GM19023 (cell line): ENCODE data around the gene RIN3.
"Not testable (repeated sequence)": the region's sequence is repeated elsewhere in the genome, so short reads cannot be mapped to it uniquely, and the experiment has no call there.

Source experiments
- ATAC-seq: cut with Tn5 transposase; IDR thresholded peaks from one replicate; pipeline ENCODE4 v1.9.1; 2021; ENCODE audit warnings: mild to moderate bottlenecking, moderate library complexity; ENCODE audit not compliant: unreplicated experiment

RIN3 gene

DNA sequence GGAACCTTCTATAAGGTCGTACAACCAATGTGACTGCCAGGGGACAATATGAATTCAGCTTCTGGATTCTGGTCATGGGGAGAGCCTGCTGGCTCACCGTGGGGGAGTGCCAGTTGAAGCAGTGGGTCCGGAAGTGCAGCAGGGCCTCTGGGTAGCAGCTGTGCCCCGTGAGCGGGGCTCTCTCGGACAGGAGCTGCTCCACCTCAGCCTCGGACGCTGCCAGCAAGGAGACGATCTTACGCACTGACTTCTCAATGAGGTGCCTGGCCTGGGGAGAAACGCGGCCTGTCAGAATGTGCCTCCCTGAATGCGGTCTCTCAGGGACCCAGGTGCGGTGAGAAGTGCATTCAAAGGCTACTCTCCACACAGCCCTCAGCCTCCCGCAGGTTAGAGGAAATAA, 192.8 kb downstream of the RIN3 start:
- ATAC-seq = no peak

DNA sequence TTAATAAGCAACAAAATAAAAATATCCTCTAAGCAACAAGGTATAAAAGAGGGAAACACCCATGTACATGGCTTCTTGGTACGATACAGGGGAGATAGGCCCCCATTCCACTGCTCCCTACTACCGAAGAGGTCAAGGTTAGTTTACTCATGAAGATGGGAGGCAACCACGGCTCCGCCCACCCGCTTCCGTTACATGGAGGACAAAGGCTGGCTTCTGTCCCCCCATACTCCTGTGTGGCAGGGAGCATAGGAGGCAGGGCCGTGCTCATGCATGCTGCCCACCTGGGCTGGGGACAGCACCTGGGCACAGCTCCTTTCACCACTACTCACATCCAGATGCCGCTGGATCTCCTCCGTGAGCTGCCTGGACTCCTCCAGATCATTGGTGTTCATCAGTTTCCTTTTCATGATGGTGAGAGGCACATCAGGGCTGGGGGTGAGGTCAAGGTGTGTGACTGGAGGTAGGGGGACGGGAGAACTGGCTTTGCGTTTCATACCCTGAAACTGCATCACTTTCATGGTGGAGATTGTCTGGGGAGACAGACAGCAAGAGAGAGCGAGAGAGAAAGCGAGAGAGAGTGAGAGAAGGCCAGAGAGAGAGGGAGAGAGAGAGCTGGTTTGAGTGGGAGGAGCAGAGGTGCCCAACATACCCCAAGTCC, 195.9 kb downstream of the RIN3 start:
- no peak for ATAC-seq

DNA sequence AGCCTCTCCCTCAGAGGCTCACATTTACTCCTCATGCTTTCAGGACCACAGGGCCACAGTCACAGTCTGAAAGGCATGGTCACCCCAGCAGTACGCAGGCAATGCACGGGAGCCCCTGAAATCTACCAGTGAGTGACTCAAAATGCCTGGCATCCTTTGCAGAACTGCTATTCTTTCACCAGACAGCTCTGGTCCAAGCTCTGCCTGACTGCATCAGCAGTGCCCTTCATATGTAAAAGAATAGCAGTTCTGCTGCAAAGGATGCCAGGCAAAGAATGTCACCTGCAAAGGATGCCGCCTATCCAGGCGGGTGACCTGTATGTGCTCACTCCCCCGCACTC, 196.4 kb downstream of the RIN3 start:
- no peak for ATAC-seq

DNA sequence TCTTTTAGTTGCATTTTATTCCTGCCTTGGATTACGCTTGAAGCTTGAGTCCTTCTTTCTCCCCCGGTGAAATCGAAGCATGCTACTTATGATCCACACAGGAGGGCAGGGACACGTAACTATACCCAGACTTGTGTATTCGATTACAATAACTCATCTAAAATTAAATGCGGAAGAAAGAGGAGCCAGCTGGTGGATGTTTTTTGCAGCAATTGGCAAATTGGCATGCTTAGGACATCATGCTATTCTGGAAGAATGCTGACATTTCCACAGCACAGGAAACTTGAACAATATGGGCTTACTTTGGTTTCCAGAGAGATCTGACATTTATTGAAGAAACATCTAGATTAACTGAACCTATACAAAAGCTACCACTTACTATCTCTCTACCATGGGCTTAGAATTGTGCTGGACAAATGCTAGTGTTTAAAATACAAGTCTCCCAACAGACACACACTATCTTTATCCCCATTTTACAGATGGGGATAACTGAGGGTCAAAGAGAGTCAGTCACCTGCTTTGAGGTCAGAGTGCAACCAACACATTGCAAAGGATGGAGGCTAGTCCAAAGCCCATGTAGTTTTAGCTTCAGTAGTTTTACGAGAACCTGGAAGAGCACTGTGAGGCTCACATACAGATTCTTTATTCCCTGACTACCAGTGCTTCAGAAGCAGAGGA, 198.5 kb downstream of the RIN3 start:
- no peak for ATAC-seq

DNA sequence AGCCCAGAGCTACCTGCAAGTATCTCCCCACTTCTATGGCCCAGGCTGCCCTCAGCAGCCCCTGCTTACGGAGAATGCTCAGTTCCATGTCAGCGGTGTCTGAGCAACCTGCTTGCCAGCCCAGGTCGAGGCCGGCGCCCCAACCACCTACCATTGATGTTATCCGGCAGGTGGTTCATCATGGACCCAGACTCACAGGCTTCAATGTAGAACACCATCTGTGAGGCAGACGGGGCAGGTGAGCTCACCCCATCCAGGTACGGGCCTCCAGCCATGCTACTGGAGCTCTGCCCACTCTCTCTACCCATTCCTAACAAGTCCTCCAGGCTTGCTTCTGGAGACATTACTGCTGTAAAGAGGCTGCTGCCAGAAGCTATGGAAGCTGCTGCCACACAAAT, 199.1 kb downstream of the RIN3 start:
- no peak for ATAC-seq

DNA sequence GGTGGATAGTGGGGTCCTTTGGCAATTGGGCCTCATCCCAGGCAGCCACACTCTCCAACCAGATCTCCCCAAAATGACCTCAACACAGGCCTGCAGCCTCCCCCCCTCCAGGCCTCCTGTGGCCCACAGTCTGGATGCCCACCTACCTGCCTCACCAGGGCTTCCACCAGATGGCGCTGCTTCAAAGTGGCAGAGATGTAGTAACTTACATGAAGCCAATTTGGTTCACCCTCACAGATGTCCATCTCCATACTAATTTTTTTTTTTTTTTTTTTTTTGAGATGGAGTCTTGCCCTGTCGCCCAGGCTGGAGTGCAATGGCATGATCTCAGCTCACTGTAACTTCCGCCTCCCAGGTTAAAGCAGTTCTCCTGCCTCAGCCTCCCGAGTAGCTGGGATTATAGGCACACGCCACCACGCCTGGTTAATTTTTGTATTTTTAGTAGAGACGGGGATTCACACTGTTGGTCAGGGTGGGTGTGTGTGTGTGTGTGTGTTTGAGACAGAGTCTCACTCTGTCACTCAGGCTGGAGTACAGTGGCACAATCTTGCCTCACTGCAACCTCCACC, 201.2 kb downstream of the RIN3 start:
- not testable (repeated sequence) for ATAC-seq

DNA sequence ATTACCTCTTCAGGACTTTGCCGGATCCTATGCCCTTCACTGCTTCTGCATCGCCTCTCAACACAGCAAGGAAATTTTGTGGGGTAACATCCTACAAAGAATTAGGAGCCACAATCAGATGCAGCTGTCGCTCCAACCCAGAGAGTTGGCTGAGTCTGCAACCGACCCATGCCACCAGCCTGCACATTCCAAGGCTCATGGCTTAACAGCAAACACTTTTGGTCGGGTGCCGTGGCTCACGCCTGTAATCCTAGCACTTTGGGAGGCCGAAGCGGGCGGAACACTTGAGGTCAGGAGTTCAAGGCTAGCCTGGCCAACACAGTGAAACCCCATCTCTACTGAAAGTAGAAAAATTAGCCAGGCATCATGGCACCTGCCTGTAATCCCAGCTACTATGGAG, 202.6 kb downstream of the RIN3 start:
- ATAC-seq = no peak

DNA sequence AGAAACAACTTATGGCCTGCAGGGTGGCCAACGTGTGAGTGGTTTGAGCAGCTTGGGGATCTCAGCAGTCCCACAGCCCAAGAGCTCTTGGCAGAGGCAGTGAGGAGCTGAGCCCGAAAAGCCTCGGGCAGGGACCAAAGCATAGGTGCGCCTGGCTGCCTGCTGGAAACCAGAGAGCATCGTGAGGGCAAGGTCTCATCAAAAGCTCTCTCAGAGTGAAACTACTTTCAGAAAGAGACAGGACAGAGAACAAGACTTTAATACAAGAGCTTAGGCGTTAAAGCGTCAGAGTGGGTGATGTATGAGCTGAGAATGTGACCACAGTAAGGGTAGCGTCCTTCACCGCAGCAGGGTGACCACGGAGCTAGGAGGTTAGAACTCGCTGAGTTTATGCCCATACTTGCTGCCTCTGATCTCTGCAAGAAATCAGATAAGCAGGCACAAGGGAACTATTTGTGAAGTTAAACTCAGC, 204.0 kb downstream of the RIN3 start:
- ATAC-seq = no peak

DNA sequence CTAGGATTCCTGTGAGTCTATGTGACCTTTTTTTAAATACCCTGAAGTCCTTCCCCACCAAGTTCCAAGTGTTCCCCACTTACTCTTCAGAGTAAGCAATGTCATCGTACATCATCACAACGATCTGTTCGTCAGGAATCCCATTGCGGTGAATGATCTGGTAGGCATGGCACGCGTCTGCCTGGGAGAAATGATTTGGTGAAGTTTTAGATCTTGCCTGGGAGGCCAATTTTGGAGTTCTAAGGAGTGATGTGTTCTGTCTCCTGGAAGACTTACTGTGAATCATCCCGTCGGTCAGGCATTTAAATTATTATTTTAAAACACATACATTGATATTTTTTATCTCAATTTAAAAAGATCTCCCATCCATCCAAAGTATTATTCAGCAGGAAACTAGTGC, 205.1 kb downstream of the RIN3 start:
- ATAC-seq = no peak

DNA sequence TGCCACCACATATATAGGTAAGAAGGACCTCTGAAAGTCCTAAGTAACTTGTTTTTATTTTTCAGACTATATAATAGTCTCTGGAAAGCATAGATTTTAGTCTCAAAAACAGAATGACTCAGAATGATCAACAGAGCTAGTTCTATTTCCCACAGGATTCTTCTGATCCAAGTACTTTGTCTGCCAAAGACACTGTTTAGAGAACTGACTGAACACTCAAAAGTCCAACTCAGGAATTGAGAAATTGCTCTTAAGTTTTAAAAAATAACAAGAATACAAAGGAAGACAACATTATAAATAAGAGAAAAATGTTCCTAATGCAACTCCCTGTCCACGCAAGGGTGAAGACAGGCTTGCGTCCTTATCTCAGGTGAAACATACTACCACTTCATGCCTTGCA, 205.8 kb downstream of the RIN3 start:
- ATAC-seq = no peak

DNA sequence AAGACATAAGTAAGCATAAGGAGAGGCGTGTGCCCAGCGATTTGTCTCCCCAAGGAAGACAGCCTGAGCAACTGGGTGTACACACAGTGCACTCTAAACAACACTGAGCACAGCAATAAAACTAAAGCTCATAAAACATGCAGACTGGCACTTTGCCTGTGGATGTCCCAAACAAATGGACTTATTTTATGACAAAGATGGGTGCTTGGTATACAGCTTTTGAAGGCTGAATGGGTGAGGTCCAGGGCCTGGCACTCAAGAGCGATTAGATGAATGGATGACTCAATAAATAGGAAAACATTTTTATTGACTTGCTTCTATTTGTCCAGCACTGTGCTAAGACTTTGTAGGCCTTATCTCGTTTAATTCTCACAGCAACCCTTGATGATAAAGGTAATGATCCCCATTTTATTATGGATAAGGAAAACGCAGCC, 206.3 kb downstream of the RIN3 start:
- ATAC-seq = no peak

DNA sequence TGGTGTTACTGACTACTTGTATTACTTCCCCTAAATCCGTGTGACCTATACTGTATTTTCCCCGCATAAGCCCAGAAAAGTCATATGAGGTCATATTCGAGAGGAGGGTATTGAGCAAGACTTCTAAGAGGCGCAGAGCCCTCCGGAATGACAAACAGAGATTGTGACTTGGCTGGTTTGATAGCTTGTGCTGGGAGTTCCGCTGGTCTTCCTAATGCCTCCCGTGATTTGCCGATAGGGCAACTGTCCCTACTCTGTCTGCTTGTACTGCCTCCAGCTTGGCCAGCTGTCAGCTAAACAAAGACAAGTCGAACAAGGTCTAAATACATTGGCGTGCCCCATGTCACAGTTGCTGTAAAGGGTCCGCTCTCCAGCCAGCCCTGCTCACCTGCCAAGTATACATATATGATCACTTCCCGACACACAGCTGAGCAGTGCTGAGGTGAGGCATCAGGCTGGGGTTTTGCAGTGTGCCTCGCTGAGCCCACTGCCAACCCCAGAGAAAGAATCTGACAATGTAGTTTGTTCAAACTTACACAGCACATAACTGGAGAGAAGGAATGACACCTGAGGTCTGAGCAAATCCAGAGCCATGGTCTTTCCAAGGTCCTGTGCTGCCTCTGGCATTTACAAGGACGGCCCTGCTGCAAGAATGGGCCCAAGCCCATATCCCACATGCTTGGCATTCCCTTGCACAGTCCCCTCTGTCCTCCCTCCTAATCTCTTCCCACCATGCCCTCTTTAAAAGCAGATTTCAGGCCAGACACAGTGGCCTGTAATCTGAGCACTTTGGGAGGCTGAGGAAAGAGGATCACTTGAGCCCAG, 211.1 kb downstream of the RIN3 start:
- ATAC-seq = no peak

DNA sequence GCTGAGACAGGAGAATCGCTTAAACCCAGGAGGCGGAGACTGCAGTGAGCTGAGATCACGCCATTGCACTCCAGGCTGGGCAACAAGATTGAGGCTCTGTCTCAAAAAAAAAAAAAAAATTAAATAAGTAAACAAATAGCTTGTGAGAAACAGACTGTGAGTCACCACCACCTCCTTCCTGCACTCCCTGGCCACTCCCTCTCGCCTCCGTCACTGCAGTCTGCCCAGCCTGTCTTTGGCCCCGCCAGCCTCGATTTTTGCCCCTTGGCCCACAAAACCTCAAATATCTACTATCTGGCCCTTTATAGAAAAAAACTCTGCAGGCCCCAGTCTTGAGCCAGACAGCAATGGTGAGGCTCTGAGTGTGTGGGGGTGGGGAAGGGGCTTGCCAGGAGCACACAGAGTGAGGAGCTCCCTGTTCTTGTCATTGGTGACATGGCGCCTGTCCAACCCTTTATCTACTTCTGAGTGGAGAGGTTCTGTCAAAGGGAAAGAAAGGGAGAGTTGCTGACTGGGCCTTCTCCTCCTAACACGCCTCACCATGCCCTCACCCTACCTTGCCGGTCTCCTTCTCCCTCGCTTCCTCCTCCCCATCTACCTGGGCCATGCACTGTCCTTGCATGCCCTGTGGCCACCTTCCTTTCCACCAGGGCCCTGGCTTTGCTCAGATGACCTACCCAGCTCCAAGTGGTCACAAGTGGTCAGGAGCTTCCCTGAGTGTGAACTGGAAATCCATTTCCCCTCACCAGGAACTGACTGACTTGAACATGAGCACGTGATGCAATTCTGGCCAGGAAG, 212.8 kb downstream of the RIN3 start:
- ATAC-seq = no peak

DNA sequence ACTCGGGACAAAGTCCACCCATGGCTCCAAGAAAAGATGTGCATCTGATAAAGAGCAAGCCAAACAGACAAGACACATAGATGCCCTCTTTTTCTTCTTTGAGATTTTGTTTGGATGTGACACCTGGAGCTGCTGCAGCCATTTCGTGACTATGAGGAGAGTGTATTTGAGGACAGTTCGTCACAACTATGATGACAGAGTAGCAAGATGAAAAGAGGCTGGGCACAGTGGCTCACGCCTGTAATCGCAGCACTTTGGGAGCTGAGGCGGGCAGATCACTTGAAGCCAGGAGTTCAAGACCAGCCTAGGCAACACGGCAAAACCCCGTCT, 213.3 kb downstream of the RIN3 start:
- ATAC-seq = no peak

DNA sequence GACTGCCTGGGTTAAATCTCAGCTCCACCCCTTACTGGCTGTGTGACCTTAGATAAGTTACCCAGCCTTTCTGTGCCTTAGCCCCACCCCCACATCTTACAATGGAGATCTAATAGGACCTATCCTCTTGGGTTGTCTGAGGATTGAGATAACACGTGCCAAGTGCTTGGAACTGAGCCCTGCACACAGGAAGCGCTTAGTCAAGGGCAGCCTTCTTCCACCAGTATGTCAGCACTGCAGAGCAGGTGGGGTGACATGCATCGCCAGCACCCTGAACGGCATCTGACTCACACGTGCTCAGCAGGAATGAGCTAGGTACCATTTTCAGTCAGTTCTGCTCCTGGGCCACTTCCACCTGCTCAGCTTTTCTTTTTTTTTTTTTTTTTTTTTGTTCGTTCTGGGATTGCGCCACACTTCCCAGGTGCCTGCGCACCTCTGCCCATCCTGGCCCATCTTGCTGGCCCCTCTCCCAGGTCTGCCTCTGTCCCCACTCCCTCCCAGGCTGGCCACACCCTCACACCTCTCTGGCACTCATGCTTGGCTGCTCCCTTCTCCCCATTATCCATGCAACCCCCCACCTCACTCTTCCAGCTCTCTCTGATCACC, 215.3 kb downstream of the RIN3 start:
- no peak for ATAC-seq

DNA sequence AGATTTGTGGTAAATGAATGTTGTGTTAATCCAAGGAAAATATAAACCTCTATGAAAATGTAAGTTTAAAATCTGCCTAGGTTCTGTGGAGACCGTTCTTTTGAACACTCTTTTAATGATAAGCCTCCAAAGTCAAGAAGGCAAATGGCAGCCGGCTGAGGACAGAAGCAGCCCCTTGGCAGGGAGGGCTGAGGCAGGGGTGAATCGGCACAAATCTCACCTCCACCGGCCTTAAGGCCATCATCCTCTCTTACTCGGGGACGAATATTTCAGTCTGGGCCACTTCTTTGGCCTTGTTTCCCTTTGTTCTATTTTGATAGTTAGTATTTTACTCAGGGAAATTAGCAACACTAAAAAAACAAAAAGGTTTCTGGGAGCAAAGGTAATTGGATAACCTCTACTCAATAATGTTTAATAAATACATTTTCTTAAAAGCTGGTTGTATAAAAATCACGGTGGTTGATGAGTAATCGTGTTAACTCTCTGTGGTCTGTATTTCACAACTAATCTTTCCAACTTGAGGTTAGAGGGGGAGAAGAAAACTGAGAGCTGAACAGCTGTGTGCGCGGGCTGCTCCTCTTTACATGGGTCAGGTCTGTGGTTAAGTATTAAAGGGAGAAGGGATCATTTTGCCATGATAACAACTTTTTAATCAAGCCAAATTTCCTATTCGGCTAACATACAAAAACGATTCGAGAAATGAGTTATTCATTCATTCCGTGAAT, 216.2 kb downstream of the RIN3 start:
- ATAC-seq = peak; percentile 77

DNA sequence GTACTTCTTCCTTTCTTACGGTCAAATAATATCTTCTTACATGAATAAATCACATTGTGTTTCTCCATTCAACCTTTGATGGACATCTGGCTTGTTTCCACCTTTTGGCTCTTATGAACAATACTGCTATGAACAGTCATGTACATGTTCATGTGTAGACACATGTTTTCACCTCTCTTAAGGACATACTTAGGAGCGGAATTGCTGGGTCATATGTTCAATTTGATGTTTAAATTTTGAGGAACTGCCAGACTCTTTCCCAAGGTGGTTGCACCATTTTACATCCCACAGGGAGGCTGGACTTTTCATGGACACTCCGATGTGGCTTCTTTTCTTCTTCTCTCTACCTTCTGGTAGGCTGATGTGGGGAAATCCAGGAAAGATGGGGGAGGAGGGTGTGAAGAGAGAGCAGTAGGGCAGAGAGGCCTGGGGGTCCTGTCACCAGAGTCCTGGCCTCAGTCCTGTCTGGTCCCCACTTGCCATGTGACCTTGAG, 218.1 kb downstream of the RIN3 start:
- ATAC-seq = no peak

DNA sequence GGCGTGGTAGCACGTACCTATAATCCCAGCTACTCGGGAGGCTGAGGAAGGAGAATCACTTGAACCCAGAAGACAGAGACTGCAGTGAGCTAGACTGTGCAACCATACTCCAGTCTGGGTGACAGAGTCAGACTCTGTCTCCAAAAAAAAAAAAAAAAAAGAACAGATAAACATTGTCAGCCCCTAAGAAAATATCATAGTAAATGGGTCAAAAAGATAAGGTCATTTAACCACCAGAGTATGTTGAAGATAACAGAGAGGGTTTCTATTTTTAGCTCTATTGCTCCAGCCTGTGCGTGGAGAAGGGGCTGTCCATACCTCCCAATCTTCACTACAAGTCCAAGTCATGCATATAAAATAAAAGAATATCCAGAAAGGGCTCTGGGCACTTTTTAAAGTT, 219.4 kb downstream of the RIN3 start:
- no peak for ATAC-seq

DNA sequence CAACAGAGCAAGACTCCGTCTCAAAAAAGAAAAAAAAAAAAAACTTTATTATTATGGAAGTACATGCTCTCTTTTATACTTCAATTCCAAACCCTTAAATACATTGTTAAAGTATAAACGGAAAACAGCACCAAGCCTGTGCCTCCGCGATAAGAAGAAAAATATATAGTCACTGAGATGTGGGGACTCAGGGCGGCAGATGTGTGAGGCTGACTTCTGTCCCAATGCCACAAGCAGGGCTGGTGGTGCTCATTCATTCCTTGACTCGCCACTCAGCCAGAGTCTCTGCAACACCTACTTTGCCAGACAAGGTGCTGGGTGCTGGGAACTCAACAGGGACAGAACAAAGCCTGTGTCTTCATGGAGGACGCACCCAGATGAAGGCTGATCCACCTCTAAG, 221.0 kb downstream of the RIN3 start:
- no peak for ATAC-seq

DNA sequence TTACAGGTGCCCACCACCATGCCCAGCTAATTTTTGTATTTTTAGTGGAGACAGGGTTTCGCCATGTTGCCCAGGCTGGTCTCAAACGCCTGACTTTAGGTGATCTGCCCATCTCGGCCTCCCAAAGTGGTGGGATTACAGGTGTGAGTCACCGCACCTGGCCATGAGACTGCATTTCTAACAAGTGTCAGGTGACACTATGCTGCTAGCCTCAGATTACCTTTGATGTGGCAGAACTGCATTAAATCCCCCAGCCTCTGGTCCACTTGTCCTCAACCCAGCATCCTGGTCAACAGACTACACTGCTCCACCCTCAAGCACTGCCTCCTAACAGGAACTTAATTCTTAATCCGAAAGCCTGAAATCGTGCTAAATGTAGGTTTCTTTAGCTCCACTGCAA, 221.8 kb downstream of the RIN3 start:
- ATAC-seq = no peak
